ENCODE data around the gene OAF.

DNA sequence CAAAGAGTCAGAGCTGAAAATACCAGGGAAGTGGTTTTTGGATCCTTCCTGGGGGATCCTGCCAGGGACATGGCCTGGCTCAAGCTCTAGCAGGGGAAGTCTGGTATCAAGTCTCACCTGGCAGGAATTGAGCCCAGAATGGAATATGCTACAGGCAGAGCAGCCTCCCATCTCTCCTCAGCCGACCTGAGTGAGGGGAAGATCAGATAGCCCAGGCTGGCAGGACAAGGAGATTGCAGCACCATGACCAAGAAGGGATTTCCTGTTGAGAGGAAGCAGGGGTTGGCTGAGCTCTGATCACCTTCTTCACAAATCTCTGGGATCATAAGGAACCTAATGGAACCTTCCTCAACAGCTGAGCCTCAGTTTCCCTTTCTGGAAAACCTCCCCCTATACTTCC lies 13.0 kb downstream of the OAF start:
- TF ChIP-seq CTCF (IDR thresholded peaks at IDR 0.05) (no peak), POLR2A (IDR thresholded peaks at IDR 0.05) (no peak), POLR2AphosphoS5 (IDR thresholded peaks at IDR 0.05; ENCODE audit: insufficient read depth in 1 of 2, low read depth in 1 of 2) (no peak)
